KOPT-K1 (cell line): Measurements from ENCODE around the gene KIF26B.
"Not testable (repeated sequence)": the region's sequence is repeated elsewhere in the genome, so short reads cannot be mapped to it uniquely, and the experiment has no call there.

Experiments used
- H3K27ac ChIP-seq: fragments of 200-600 bp; sonication (generic); 2 replicates; pipeline ENCODE4 v1.5.1; 2016; ENCODE audit warnings: antibody characterized with exemption, mild to moderate bottlenecking, low read depth, low read length; ENCODE audit not compliant: poor library complexity, severe bottlenecking
- H3K36me3 ChIP-seq: fragments of 200-600 bp; sonication (generic); 2 replicates; pipeline ENCODE4 v1.5.1; 2017; ENCODE audit warnings: antibody characterized with exemption, mild to moderate bottlenecking, low read length, moderate library complexity; ENCODE audit not compliant: insufficient read depth
- H3K9me3 ChIP-seq: fragments of 200-600 bp; sonication (generic); 2 replicates; pipeline ENCODE4 v1.5.1; 2017; ENCODE audit warnings: antibody characterized with exemption, low read length, mild to moderate bottlenecking; ENCODE audit not compliant: insufficient read depth, poor library complexity, severe bottlenecking

KIF26B gene

GRCh38 chr1:245330951-245331350 lies 176.2 kb downstream of the KIF26B start:
- H3K36me3 ChIP-seq: no peaks in the 10 kb centered on the region
- H3K27ac ChIP-seq: no peak overlapping the region
- no peaks in the 10 kb centered on the region for H3K9me3 ChIP-seq

DNA sequence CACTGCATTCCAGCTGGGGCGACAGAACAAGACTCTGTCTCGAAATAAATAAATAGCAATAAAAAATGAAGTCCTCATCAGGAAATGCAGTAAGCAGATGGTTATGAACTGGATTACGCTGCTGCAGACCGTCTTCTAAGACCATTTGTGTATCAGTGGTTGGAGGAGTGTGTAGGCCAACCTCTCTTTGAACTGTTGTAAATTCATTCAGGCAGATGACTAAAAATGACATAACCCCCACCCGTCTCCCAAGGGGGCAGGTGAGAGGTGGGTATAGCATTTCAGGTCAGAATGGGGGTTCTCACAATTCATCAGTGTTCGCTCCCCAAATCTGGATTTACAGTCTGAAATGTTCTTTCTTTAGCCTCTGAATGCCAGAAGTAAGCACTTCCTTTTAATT lies 177.3 kb downstream of the KIF26B start:
- peak overlapping the region; percentile 36 for H3K27ac ChIP-seq
- H3K36me3 ChIP-seq: no peaks in the 10 kb centered on the region

DNA sequence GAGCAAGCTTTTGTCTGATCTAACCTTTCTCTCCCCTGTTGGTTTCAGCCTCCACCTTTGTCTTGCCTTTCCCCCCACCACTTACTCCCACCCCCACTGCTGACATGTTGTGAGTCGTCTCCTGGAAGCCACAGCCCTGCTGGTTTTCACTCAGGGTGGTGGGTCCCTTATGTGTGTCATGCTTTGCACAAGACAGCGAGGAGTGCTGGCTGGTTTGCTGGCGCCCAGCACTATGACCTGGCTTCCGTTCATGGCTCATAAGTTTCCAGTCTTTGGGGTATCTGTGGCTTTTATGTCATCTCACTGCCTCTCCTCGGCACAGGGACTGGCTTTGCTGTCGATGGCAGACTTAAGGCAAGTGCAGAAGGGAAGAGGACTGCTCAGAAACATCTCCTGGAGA lies 177.7 kb downstream of the KIF26B start:
- Histone ChIP-seq H3K36me3 (no peaks in the 10 kb centered on the region), H3K9me3 (no peaks in the 10 kb centered on the region), H3K27ac (peak overlapping the region; percentile 36)

More for the DNA sequence above, 177.3 kb downstream of the KIF26B start:
- no peaks in the 10 kb centered on the region for H3K9me3 ChIP-seq

- no peaks in the 10 kb centered on the region for H3K36me3 ChIP-seq
- no peaks in the 10 kb centered on the region for H3K9me3 ChIP-seq
Observed at GRCh38 chr1:245334235-245334634, 179.4 kb downstream of the KIF26B start.

GRCh38 chr1:245334827-245335490 lies 180.2 kb downstream of the KIF26B start:
- no peaks in the 10 kb centered on the region for H3K9me3 ChIP-seq
- no peaks in the 10 kb centered on the region for H3K36me3 ChIP-seq
- no peak overlapping the region for H3K27ac ChIP-seq

More at GRCh38 chr1:245334235-245334634, 179.4 kb downstream of the KIF26B start:
- no peak overlapping the region for H3K27ac ChIP-seq

GRCh38 chr1:245335684-245336083 lies 180.9 kb downstream of the KIF26B start:
- H3K9me3 ChIP-seq, H3K36me3 ChIP-seq, H3K27ac ChIP-seq: not testable (repeated sequence)

GRCh38 chr1:245336149-245336983 lies 181.6 kb downstream of the KIF26B start:
- Histone ChIP-seq H3K9me3 (no peaks in the 10 kb centered on the region), H3K36me3 (no peaks in the 10 kb centered on the region), H3K27ac (no peak overlapping the region)

DNA sequence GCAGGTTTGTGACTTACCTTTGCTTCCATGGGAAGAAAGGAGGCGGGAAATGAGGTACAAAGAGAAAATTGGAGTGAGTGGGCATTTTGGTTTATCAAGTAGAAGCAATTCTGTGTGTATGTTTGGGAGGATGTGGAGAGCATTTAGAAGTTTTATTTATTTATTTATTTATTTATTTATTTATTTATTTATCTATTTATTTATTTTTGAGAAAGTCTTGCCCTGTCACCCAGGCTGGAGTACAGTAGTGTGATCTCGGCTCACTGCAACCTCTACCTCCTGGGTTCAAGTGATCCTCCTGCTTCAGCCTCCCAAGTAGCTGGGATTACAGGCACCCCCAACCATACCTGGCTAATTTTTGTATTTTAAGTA lies 182.2 kb downstream of the KIF26B start:
- H3K36me3 ChIP-seq, H3K9me3 ChIP-seq: not testable (repeated sequence)
- H3K27ac ChIP-seq: peak overlapping the region; percentile 50

GRCh38 chr1:245337829-245338484 lies 183.2 kb downstream of the KIF26B start:
- Histone ChIP-seq H3K27ac (peak overlapping the region; percentile 50), H3K36me3 (no peaks in the 10 kb centered on the region)

DNA sequence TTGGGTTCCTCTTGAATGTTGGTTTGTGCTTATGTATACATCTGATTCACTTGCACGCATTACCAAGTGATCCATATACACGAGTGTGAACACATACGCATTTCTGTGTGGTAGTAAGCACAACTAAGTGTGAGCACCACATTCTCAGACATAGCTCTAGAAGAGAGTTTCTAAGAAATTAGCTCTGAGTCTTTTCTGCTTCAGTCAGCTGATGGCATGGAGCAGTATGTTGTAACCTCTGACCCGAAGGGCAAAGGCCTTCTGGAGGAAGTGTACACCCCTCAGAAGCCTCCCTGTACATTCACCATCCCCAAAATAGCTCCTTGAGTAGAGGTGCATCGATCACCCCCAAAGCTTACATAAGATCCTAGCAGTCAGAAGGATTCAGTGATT lies 183.7 kb downstream of the KIF26B start:
- Histone ChIP-seq H3K9me3 (no peaks in the 10 kb centered on the region), H3K27ac (peak overlapping the region; percentile 50), H3K36me3 (no peaks in the 10 kb centered on the region)

More at GRCh38 chr1:245337829-245338484, 183.2 kb downstream of the KIF26B start:
- no peaks in the 10 kb centered on the region for H3K9me3 ChIP-seq

- Histone ChIP-seq H3K27ac (no peak overlapping the region), H3K36me3 (no peaks in the 10 kb centered on the region)
Observed at GRCh38 chr1:245341743-245342142, 187.0 kb downstream of the KIF26B start.

DNA sequence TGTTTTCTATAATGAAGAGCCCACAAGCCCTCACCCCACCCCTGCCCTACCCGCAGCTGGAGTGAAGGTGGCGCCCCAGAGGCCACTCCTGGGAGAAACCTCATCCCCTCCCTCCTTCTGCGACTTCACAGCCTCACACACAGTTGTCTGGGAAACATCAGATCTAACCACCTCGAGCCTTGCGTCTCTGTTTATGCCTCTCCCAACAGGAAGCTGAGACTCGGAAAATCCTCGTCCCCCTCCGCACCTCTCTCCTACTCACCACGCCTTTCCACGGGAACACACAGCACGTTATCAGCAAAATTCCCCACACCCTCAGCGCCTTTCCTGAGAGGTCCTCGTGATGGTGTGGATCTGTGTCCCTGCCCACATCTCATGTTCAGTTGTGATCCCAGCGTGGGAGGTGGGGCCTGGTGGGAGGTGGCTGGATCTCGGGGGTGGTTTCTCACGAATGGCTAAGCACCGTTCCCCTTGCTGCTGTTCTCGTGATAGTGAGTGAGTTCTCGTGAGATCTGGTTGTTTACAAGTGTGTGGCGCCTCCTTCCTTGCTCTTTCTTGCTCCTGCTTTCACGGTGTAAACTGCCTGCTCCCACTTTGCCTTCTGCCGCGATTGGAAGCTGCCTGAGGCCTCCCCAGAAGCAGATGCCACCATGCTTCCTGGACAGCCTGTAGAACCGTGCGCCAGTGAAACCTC lies 190.6 kb downstream of the KIF26B start:
- no peaks in the 10 kb centered on the region for H3K36me3 ChIP-seq
- no peaks in the 10 kb centered on the region for H3K9me3 ChIP-seq
- no peak overlapping the region for H3K27ac ChIP-seq

More at GRCh38 chr1:245341743-245342142, 187.0 kb downstream of the KIF26B start:
- H3K9me3 ChIP-seq: no peaks in the 10 kb centered on the region

DNA sequence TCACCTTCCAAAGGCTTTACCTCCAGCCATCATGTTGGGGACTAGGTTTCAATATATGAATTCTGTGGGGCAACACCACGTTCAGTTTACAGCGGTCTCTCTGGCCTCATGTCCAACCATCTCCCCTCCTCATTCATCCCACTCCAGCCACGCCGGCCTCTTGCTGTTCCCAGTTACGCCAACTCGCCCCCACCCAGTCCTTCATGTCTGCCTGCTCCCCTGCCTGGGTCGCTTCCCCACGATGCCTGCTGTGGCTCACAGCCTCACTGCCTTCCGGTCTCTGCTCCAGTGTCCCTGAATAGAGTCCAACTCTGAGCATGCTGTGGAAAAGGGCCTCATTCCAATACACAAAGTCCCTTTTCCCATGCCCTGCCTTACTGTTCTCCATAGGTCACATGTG lies 193.8 kb downstream of the KIF26B start:
- no peak overlapping the region for H3K27ac ChIP-seq
- no peaks in the 10 kb centered on the region for H3K36me3 ChIP-seq
- H3K9me3 ChIP-seq: no peaks in the 10 kb centered on the region

DNA sequence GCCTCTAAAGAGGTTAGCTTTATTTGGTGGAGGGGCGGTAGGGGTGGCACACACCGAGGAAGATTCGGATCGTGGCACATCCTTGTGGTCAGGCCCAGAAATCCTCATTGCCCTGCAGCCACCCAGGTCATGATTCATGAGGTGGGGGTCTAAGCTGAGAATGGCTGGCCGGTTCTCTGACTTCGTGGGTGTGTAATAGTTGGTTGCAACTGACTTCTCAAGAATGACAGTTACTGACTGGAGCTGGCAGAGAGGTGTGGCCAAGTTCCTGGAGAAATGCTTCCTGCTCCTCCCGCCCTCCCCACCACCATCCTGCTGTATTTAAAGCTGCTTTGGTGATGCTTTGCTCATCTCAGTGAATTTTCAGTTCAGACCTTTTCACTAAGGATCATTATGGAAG lies 198.6 kb downstream of the KIF26B start:
- no peaks in the 10 kb centered on the region for H3K9me3 ChIP-seq
- no peak overlapping the region for H3K27ac ChIP-seq
- no peaks in the 10 kb centered on the region for H3K36me3 ChIP-seq
